Activated effector memory CD4-positive, alpha-beta T cell treated with Interleukin-2 at 50 U/mL for 16 hours (primary cell): ENCODE measurements around the gene DCBLD2.

Source experiments
- DNase-seq: peaks from one replicate; pipeline ENCODE4 v3.0.0-alpha.2; 2020

DCBLD2 gene

DNA sequence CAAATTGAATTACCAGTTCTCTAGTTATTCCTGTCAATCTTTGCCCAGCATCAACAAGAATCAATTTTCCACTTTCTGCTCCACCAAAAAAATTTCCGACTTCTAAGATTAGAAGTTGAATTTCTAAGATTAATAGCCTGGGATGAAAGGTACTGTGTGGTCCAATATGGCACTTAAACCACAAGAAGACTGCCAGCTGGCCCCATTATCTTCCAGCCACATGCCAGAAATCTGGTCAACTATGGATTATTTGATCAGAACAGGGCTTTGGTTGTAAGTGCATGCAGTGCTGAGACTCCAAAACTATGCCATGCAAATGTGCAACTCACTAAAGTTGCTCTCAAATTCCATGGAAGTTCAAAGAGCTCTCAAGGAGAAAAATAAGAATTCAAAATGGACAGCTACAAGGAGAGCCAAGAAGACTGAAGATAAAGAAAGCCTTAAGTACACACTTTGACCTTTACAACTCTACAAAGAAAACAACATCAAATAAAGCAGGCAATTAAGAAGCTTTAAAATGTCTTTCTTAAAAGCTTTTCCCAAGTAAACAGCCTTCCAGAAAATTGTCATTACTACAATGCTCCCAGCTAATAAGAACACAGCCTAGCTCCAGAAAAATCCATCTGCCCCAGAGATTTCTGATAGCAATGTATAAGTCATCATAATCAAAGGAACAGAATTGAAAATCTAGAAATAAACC is 74.1 kb downstream of the DCBLD2 start:
- no peak for DNase-seq

GRCh38 chr3:98826126-98826525 is 75.4 kb downstream of the DCBLD2 start:
- DNase-seq = no peak

- no peak for DNase-seq
These were observed 77.2 kb downstream of the DCBLD2 start for GRCh38 chr3:98824256-98824655.

DNA sequence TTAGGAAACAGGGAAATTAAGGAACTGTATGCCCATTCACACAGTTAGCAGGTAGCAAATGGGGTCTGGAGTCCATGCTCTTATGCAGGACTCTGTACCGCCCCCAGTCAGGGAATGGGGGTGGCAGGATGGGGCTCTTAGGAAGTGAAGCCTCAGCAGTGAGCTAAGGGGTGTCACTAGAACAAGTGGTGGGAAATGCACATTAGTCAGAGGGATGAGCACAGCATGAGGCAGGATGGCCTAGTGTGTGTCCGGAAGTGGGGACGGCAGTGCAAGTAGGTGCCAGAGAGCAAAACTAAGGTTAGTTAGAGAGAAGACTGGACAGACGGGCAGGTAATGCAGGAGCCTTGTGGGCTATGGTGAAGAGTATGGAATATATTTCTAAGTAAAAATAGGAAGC is 77.7 kb downstream of the DCBLD2 start:
- DNase-seq = no peak

GRCh38 chr3:98821063-98821462 is 80.4 kb downstream of the DCBLD2 start:
- DNase-seq = no peak

GRCh38 chr3:98817547-98818041 is 83.9 kb downstream of the DCBLD2 start:
- DNase-seq = no peak

DNA sequence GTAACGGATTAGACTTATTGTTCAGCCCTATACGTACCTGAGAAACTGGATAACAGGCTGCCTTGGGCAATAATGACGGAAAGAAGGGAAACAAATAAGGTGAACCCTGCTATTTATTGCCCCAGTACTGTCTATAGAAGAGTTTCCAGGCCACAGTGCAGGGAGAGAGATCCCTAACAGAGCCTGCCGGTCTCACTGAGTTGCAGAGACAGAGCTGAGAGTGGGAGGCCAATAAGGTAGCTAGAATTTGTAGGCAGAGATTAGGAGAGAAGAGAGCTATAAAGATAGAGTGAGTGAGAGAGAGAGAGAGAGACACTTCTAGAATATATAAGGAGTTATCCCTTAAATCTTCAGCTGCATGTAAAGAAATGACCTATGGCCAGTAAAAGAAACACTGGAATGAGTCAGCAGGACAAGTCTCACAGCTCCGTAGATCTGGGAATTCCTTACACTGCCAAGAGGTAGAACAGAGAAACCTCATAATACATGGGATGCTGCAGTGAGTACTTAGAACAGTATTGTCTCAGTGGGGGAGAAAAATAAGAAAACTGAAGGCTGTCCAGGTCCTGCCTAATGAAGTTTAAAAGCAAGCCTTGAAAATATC is 86.6 kb downstream of the DCBLD2 start:
- no peak for DNase-seq

DNA sequence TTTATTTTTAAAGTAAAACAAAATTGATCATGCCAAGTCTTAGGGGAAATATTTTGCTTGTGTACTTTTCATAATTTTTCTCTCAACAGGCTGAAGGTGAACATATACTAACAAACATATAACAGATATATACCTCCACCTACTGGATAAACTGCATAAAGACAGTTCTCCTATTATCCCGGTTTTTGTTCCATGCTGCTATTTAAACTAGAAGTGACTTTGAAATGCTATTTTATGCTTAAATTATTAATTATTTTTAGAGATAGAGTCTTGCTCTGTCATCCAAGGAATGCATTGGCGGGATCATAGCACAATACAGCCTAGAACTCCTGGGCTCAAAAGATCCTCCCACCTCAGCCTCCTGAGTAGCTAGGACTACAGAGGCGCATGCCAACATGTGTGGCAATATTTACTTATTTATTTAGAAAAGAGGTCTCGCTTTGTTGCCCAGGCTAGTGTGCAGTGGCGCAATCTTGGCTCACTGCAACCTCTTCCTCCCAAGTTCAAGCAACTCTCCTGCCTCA is 88.6 kb downstream of the DCBLD2 start:
- no peak for DNase-seq

DNA sequence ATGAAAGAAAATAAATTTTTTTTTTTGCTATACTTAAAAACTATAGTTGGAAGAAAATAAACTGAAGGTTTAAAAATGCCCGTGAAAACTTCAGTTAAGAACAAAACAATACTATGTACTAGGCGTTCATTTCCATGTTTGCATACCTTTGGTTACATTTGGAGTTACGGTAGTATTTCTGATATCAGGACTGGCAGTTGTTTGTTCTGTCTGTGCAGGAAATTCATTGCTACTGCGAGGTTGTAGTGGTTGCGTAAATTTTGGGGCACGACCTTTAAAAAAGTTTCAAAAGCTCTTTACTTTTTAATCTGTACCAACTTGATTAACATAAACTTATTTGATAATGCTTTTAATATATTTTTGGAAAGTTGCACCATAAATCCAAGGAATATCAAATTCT is 90.4 kb downstream of the DCBLD2 start:
- DNase-seq = no peak

DNA sequence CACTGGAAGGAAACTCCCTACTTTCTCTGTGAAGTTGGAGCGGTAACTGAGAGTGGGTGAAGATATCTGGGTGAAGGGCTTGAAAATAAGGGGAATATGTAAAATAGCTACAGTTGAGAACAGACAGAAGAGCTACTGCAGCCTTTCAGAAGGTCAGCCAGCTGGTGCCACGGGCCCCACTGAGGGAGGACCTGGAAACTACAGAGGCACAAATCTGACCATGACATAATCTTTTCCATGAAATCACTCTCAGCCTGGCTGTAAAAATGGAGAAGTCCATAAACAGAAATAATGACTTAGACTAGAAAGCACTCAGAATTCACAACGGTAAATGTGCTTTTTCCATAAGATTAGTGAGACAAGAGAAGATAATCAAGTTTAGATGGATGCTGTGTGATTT is 91.9 kb downstream of the DCBLD2 start:
- no peak for DNase-seq

DNA sequence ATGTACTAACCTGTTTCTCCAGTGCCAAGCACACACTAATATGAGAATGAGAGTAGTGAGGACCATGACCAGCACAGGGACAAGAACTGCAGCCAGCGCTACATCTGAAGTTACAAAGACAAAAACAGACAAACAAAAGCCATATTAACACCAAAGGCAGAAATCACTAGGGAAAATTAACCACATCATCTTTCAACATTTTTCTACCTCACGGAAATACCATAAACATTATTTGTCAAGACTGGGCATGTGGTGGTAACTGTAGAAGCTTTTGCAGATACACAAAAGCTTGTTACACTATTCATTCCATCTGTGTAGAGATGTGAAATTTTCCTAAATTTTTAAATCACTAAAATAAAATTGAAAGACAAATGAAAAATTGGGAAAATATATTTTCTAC is 93.4 kb downstream of the DCBLD2 start:
- no peak for DNase-seq

- DNase-seq = no peak
These were observed 93.9 kb downstream of the DCBLD2 start for GRCh38 chr3:98807561-98807960.

- no peak for DNase-seq
These were observed 94.5 kb downstream of the DCBLD2 start for GRCh38 chr3:98807011-98807410.

GRCh38 chr3:98806521-98806920 is 95.0 kb downstream of the DCBLD2 start:
- DNase-seq = no peak

- no peak for DNase-seq
These were observed 95.9 kb downstream of the DCBLD2 start for GRCh38 chr3:98805571-98805970.

GRCh38 chr3:98801043-98801747 is 100.3 kb downstream of the DCBLD2 start:
- DNase-seq = no peak

GRCh38 chr3:98800401-98800800 is 101.1 kb downstream of the DCBLD2 start:
- no peak for DNase-seq

DNA sequence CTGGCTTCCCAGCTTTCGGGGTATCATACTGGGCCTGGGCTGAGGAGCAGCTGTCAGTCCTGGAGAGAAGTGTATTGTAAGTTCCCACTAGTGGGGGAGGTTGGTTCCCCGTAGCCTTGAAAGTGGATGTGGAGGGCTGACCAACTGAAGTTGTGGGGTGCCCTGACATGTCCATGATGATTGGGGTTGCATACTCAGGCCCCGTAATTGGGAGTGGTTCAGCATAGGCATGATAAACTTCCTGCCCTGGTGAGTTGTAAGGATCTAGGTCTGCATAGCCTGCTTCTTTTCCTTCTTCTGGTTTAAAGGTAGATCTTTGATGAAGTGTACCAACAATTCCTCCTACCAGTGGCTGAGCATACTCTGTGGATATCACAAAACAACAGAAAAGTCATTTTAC is 102.0 kb downstream of the DCBLD2 start:
- no peak for DNase-seq

- DNase-seq = no peak
These were observed 102.7 kb downstream of the DCBLD2 start for GRCh38 chr3:98798820-98799219.

DNA sequence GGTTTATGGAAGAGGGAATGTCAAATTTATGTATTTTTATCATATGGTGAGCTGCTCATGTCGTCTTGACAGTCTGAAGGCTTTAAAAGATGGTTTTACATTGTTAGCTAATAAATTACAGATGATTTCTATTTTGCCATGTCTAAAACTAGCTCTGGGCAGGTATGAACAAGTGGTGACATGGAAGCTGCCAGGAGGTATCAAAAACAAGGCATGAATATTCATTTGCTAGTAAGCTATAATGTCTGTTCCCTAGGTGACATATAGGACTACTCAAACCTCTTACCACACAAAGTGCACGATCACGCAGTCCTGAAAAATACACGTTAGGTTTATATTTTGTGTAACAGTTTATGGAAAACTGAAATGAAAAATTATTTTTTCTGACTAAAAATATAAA is 103.6 kb downstream of the DCBLD2 start:
- no peak for DNase-seq

DNA sequence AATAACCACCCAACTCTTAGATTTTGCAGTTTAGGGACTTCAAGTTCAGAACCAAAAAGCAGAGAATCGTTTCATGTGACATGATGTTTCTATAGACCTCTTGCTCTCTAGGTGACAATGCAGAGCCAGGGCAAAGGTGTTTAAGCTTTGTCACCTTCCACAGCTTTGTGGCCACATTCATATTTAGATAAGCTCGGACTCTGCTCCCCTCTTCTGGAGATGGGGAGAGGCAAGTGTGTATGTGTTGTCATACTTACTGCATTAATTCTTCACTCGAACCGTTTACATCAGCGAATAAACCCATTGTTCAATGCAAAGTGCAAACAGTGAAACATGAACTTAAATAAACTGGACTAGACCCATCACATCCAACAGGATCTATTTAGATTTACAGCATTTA is 105.2 kb downstream of the DCBLD2 start:
- DNase-seq = no peak

- no peak for DNase-seq
These were observed 107.5 kb downstream of the DCBLD2 start for GRCh38 chr3:98793971-98794370.

DNA sequence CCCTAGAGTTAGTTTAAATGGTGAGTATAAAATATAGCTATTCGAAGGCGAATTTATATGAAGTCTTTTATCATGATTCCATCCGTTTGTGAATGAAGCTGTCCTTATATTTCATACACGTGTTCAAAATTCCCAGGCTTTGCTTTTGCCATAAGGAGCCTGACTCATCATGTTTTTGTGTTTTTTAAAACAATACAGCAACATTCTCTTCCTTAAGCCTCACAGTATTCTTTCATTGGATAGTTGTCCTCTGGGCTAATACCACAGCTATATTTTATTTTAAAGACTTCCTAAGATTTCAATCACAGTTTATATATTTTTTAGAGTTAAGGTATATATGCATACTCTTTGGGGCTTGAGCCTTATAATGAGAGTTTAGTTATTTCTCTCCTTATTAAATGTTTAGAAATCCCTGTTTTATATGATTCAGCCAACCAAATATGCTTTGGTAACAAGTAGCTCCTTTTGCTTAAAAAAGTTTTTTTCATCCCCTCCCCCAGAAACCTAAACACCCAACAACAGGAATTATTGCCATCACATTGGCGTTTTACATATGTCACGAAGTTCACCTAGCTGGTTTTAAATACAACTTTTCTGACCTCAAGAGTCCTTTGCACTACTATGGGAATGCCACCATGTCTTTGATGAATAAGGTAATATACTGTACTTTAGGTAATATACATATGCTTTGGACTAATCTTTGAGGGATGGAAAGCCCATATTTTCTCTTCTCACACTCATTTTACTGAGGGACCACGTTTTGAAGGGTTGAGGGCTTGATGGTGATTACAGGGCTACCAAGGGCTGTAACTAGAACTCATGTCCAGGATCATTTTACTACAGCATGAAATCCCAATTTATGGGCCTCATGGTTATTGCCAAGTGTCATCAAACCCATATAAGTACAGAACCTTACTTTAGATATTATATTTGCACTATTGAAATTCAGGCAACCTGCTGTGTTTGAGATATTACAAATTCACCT is 109.9 kb downstream of the DCBLD2 start:
- DNase-seq = no peak
